ENCODE data around the gene KCTD5.

- TF ChIP-seq CTCF (conservative IDR thresholded peaks at IDR 0.05) (no peak), EZH2 (IDR thresholded peaks at IDR 0.05; ENCODE audit: low read depth) (no peak)
These were observed 4.7 kb downstream of the KCTD5 start for GRCh38 chr16:2686912-2687507.

Measured in PC-9 (cell line).